Measurements from ENCODE around the gene TRIM40. TPM values are rescaled to one million over a fixed set of nuclear protein-coding genes. Genes with fewer than 3 reads are reported as not detected.

Gene TRIM40
- not detected for polyA plus RNA-seq (ENCODE audit: insufficient read length)
- long read RNA-seq, donor 1 = 0 reads
- long read RNA-seq, donor 2 = 0 reads
- long read RNA-seq, donor 3 = 0 reads
- long read RNA-seq, donor 4 = 0 reads
- long read RNA-seq, donor 5 = 0 reads
- long read RNA-seq, donor 6 = 0 reads
- long read RNA-seq, donor 7 = 0 reads
- long read RNA-seq, donor 8 = 0 reads

- DNase-seq = no peak
Observed at GRCh38 chr6:30135757-30136156, at the start of gene TRIM40. Gene TRIM40, plus strand, starts transcription at chr6:30136140. Its CDS starts 897 bp downstream, at chr6:30137037.

GRCh38 chr6:30087876-30088275 is 48.1 kb upstream of the TRIM40 start:
- no peak for DNase-seq

- no peak for DNase-seq
Observed at GRCh38 chr6:30091577-30092381, 44.2 kb upstream of the TRIM40 start.

- DNase-seq = no peak
Observed at GRCh38 chr6:30092852-30093543, 42.9 kb upstream of the TRIM40 start.

GRCh38 chr6:30093951-30094661 is 41.8 kb upstream of the TRIM40 start:
- no peak for DNase-seq

- DNase-seq = no peak
Observed at GRCh38 chr6:30096829-30097228, 39.1 kb upstream of the TRIM40 start.

GRCh38 chr6:30097902-30098768 is 37.8 kb upstream of the TRIM40 start:
- no peak for DNase-seq

GRCh38 chr6:30100154-30100553 is 35.8 kb upstream of the TRIM40 start:
- no peak for DNase-seq

GRCh38 chr6:30100585-30101443 is 35.1 kb upstream of the TRIM40 start:
- DNase-seq = peak; percentile 15

GRCh38 chr6:30101444-30102413 is 34.2 kb upstream of the TRIM40 start:
- DNase-seq = peak; percentile 82

GRCh38 chr6:30102414-30102969 is 33.4 kb upstream of the TRIM40 start:
- DNase-seq = no peak

- peak; percentile 92 for DNase-seq
Observed at GRCh38 chr6:30102970-30103871, 32.7 kb upstream of the TRIM40 start.

- no peak for DNase-seq
Observed at GRCh38 chr6:30103872-30104179, 32.1 kb upstream of the TRIM40 start.

GRCh38 chr6:30104661-30105060 is 31.3 kb upstream of the TRIM40 start:
- no peak for DNase-seq

GRCh38 chr6:30111266-30111856 is 24.6 kb upstream of the TRIM40 start:
- no peak for DNase-seq

- no peak for DNase-seq
Observed at GRCh38 chr6:30112402-30112994, 23.4 kb upstream of the TRIM40 start.

Measured in left kidney (tissue), 8 donors.